PC-3 (cell line): ENCODE results near the gene SLC2A9.

Experiments used
- CTCF ChIP-seq: fragments of 300-600 bp; sonication (generic); conservative IDR thresholded peaks from 2 replicates; pipeline ENCODE4 v1.5.1; 2017; ENCODE audit warnings: antibody characterized with exemption, low read depth, mild to moderate bottlenecking, low read length
- EZH2phosphoT487 ChIP-seq: fragments of 300-600 bp; sonication (generic); IDR thresholded peaks from 2 replicates; pipeline ENCODE4 v1.6.1; 2018; ENCODE audit warnings: mild to moderate bottlenecking, antibody characterized with exemption, low read length, borderline replicate concordance

GRCh38 chr4:9925750-9926439 lies 95.4 kb downstream of the SLC2A9 start:
- TF ChIP-seq EZH2phosphoT487 (no peak), CTCF (no peak)
